Bronchial smooth muscle cell (primary cell): ENCODE data around the gene ZMYND12. TPM values are rescaled to one million over a fixed set of nuclear protein-coding genes. Genes with fewer than 3 reads are reported as not detected.

Experiments
- total RNA-seq: library from RNA; depleted of rRNA; stranded (reverse); fragments of >200 nt; gene quantifications from 2 replicates; pipeline ENCODE4 v1.2.1, GENCODE V29; 2014

Gene ZMYND12
- total RNA-seq = 1.4 and 2.2 TPM in 2 replicates

GRCh38 chr1:42456010-42456753 lies at the start of gene ZMYND12, which contains the start of gene PPCS:
ZMYND12 (minus strand) TSS chr1:42456022; CDS start chr1:42455997, 25 bp downstream.
PPCS (plus strand) TSS chr1:42456543; CDS start chr1:42456566, 23 bp downstream.

GRCh38 chr1:42462828-42463763 lies 7.3 kb upstream of the ZMYND12 start, which contains the start of gene CCDC30:
CCDC30 (plus strand) TSS chr1:42463286; CDS start chr1:42480552, 17,266 bp downstream.

GRCh38 chr1:42380586-42381279 lies 75.1 kb downstream of the ZMYND12 start, which contains the start of gene RIMKLA:
RIMKLA (plus strand) TSS chr1:42380792; CDS start chr1:42380935, 143 bp downstream.

Other genes starting within 250 kb of the ZMYND12 start
- gene FOXJ3, start 120.8 kb downstream of the ZMYND12 start, total RNA-seq = 6.4 and 15.0 TPM in 2 replicates
- under 0.01 TPM in 1 of 2 replicates, not detected in the other for gene RIMKLA, start 75.2 kb downstream of the ZMYND12 start, total RNA-seq
- gene PPCS, start 521 bp upstream of the ZMYND12 start, total RNA-seq = 17.7 and 36.9 TPM in 2 replicates
- gene CCDC30, start 7.3 kb upstream of the ZMYND12 start, total RNA-seq = 0.86 and 0.95 TPM in 2 replicates
- gene PPIH, start 202.4 kb upstream of the ZMYND12 start, total RNA-seq = 18.1 and 23.6 TPM in 2 replicates
- gene YBX1, start 226.4 kb upstream of the ZMYND12 start, total RNA-seq = 952 and 1,093 TPM in 2 replicates